ENCODE measurements around the gene CELF4.

DNA sequence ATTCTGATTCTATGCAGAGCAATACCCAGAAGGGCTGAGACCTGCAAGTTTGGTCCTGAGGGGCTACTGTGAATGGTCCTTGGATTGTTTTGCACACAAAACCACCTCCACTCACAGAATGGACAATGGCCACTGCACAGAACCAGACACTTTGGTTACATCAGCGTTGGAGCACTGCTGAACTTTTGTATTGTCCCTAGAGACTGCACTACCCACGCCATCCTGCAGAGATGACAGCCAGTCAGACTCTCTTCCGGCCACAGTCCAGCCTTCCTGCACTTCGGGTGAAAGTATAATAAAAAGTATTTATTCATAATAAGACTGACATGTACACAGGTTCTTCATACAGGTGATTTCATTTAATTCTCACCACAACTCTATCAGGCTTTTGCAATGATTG lies 35.7 kb downstream of the CELF4 start:
- TF ChIP-seq CTCF (IDR thresholded peaks at IDR 0.05), result no peak
- no peak for TF ChIP-seq POLR2A (IDR thresholded peaks at IDR 0.05)

Data from body of pancreas (tissue), 4 donors.